ENCODE measurements around the gene FUT8. TPM values are rescaled to one million over a fixed set of nuclear protein-coding genes. Genes with fewer than 3 reads are reported as not detected.

Gene FUT8
- total RNA-seq, 4 donors from 2014 or later: 14.9 to 35.8 (median 22.2) TPM

DNA sequence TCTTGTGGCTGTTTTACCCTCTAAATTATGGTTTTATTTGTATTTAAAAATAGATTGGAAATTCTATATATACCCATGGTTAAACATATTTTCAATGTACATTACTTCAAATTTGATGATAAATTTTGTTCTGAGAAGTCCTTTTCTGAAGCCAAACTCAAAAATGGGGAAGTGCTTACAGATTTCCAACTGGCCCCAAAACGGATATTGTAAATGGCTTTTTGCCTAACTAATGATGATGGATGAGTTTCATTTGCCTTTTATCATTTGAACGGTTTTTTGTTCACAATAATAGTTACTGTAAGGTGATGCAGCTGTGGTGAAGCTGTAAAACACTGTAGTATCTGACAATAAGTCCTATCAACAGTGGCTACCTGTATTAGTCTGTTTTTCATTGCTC lies 136.9 kb downstream of the FUT8 start:
- ATAC-seq (ENCODE audit: low FRiP score) (no peak), DNase-seq (ENCODE audit: low spot score) (no peak)
- TF ChIP-seq, protein P1, sequence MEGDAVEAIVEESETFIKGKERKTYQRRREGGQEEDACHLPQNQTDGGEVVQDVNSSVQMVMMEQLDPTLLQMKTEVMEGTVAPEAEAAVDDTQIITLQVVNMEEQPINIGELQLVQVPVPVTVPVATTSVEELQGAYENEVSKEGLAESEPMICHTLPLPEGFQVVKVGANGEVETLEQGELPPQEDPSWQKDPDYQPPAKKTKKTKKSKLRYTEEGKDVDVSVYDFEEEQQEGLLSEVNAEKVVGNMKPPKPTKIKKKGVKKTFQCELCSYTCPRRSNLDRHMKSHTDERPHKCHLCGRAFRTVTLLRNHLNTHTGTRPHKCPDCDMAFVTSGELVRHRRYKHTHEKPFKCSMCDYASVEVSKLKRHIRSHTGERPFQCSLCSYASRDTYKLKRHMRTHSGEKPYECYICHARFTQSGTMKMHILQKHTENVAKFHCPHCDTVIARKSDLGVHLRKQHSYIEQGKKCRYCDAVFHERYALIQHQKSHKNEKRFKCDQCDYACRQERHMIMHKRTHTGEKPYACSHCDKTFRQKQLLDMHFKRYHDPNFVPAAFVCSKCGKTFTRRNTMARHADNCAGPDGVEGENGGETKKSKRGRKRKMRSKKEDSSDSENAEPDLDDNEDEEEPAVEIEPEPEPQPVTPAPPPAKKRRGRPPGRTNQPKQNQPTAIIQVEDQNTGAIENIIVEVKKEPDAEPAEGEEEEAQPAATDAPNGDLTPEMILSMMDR (IDR thresholded peaks at IDR 0.05): no peak

- TF ChIP-seq, protein P1 (IDR thresholded peaks at IDR 0.05): no peak
- ATAC-seq (ENCODE audit: low FRiP score): no peak
- DNase-seq (ENCODE audit: low spot score): no peak
Observed at GRCh38 chr14:65550779-65551643, 138.5 kb downstream of the FUT8 start.

GRCh38 chr14:65552724-65553123 lies 140.2 kb downstream of the FUT8 start:
- ATAC-seq (ENCODE audit: low FRiP score): no peak
- TF ChIP-seq, protein P1 (IDR thresholded peaks at IDR 0.05): no peak

DNA sequence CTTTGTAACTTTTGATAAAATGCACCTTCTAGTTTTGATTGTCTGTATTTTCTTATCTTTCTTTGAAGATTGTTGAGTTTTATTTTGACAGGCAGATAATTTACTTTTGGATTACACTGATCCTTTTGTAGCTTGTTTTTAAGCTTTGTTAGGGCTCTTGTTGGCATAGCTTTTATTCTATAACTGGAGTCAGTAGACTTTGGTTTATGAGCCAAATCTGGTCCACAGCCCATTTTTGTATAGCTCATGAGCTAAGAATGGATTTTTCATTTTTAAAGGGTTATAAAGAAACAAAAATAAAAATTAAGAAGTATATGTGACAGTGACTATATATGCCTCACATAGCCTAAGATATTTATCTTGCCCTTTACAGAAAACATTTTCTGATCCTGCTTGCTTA lies 142.3 kb downstream of the FUT8 start:
- TF ChIP-seq, protein P1 (IDR thresholded peaks at IDR 0.05): no peak
- ATAC-seq (ENCODE audit: low FRiP score) (no peak), DNase-seq (ENCODE audit: low spot score) (no peak)

More at GRCh38 chr14:65552724-65553123, 140.2 kb downstream of the FUT8 start:
- DNase-seq (ENCODE audit: low spot score): no peak

DNA sequence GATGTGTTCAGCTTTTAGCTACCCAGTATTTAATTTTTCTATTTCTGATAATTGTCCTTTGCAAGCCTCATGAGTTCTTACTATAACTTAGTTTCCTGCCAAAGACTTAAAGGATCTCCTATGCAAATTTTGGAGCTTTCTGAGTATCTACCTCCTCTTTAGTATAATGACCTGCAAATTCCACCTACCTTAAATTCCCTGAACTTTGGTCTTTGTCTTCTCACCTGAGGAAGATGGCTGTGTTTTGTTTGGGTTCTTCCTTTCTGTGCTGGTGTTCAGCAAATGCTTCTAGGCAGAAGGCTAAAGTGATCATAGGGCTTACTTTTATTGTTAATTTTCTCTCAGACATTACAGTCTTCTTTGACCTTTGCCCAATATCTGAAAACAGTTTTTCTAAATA lies 142.8 kb downstream of the FUT8 start:
- TF ChIP-seq, protein P1 (IDR thresholded peaks at IDR 0.05): no peak
- no peak for DNase-seq (ENCODE audit: low spot score)
- ATAC-seq (ENCODE audit: low FRiP score): no peak

- DNase-seq (ENCODE audit: low spot score): no peak
- no peak for ATAC-seq (ENCODE audit: low FRiP score)
- TF ChIP-seq, protein P1 (IDR thresholded peaks at IDR 0.05): no peak
Observed at GRCh38 chr14:65558363-65558762, 145.8 kb downstream of the FUT8 start.

Data from omental fat pad (tissue), 4 donors.